ENCODE measurements around the gene IL36G. TPM values are rescaled to one million over a fixed set of nuclear protein-coding genes. Genes with fewer than 3 reads are reported as not detected.
"Not testable (repeated sequence)": the region's sequence is repeated elsewhere in the genome, so short reads cannot be mapped to it uniquely, and the experiment has no call there.

IL36G gene
- not detected for total RNA-seq

- Histone ChIP-seq H3K4me3 (replicated peaks in 1 of 3) (no peak within 1 kb of the TSS), H3K4me1 (peaks cover 0 to 3% of the 10 kb centered on the region in 2 donors), H3K36me3 (no peaks in the 10 kb centered on the region), H3K27me3 (no peaks in the 10 kb centered on the region), H3K9me3 (no peaks in the 10 kb centered on the region), H3K27ac (no peak within 1 kb of the TSS)
- WGBS, 2 donors, result 72 to 84% methylated on average over 7 of the region's 7 CpGs
- no peak for DNase-seq
- intact Hi-C loops (cut with DNase I), result no loop called here
- TF ChIP-seq POLR2A (IDR thresholded peaks at IDR 0.05) (no peak), CTCF (IDR thresholded peaks at IDR 0.05) (no peak)
These were observed at the start of gene IL36G for GRCh38 chr2:112977559-112978056. IL36G (plus strand) TSS chr2:112978006; CDS start chr2:112978639, 633 bp downstream.

GRCh38 chr2:112933261-112933660 lies 44.5 kb upstream of the IL36G start:
- intact Hi-C loops (cut with DNase I), result no loop called here
- Histone ChIP-seq H3K27ac (no peak overlapping the region), H3K4me1 (no peaks in the 10 kb centered on the region), H3K27me3 (no peaks in the 10 kb centered on the region), H3K9me3 (no peaks in the 10 kb centered on the region), H3K4me3 (replicated peaks in 1 of 3) (no peak overlapping the region), H3K36me3 (no peaks in the 10 kb centered on the region)
- TF ChIP-seq POLR2A (IDR thresholded peaks at IDR 0.05) (no peak), CTCF (IDR thresholded peaks at IDR 0.05) (no peak)
- no peak for DNase-seq
- WGBS, 2 donors, result 89 to 94% methylated on average over 12 of the region's 12 CpGs

- 23 to 27% methylated on average over 2 of the region's 2 CpGs for WGBS, 2 donors
- H3K27ac ChIP-seq; H3K27me3 ChIP-seq; H3K4me1 ChIP-seq; intact Hi-C loops (cut with DNase I); DNase-seq; H3K4me3 ChIP-seq (replicated peaks in 1 of 3); H3K9me3 ChIP-seq; H3K36me3 ChIP-seq: not testable (repeated sequence)
These were observed 43.7 kb upstream of the IL36G start for GRCh38 chr2:112934117-112934516.

GRCh38 chr2:112936927-112937232 lies 40.9 kb upstream of the IL36G start:
- no peaks in the 10 kb centered on the region for H3K27me3 ChIP-seq
- WGBS, 2 donors, result 87 to 92% methylated on average over 2 of the region's 2 CpGs
- no peaks in the 10 kb centered on the region for H3K36me3 ChIP-seq
- no peak overlapping the region for H3K27ac ChIP-seq
- H3K4me1 ChIP-seq, result peaks cover 0 to 5% of the 10 kb centered on the region in 2 donors
- DNase-seq, result no peak
- intact Hi-C loops (cut with DNase I), result no loop called here
- TF ChIP-seq POLR2A (IDR thresholded peaks at IDR 0.05) (no peak), CTCF (IDR thresholded peaks at IDR 0.05) (no peak)
- no peak overlapping the region for H3K4me3 ChIP-seq (replicated peaks in 1 of 3)
- no peaks in the 10 kb centered on the region for H3K9me3 ChIP-seq

GRCh38 chr2:112938904-112939303 lies 38.9 kb upstream of the IL36G start:
- DNase-seq, result peak in 1 of 2 donors; percentile 5
- Histone ChIP-seq H3K27me3 (no peaks in the 10 kb centered on the region), H3K9me3 (no peaks in the 10 kb centered on the region), H3K27ac (no peak overlapping the region), H3K4me1 (peaks cover 0 to 5% of the 10 kb centered on the region in 2 donors), H3K36me3 (no peaks in the 10 kb centered on the region), H3K4me3 (replicated peaks in 1 of 3) (no peak overlapping the region)
- intact Hi-C loops (cut with DNase I), result no loop called here
- TF ChIP-seq POLR2A (IDR thresholded peaks at IDR 0.05) (no peak), CTCF (IDR thresholded peaks at IDR 0.05) (no peak)
- 62 to 67% methylated on average over 5 of the region's 5 CpGs for WGBS, 2 donors

GRCh38 chr2:112939425-112939824 lies 38.4 kb upstream of the IL36G start:
- DNase-seq, result no peak
- no peaks in the 10 kb centered on the region for H3K9me3 ChIP-seq
- intact Hi-C loops (cut with DNase I), result no loop called here
- H3K27me3 ChIP-seq, result no peaks in the 10 kb centered on the region
- TF ChIP-seq POLR2A (IDR thresholded peaks at IDR 0.05), result no peak
- H3K36me3 ChIP-seq, result no peaks in the 10 kb centered on the region
- H3K4me1 ChIP-seq, result peaks cover 0 to 5% of the 10 kb centered on the region in 2 donors
- WGBS, 2 donors, result 80 to 94% methylated on average over 5 of the region's 5 CpGs
- no peak overlapping the region for H3K4me3 ChIP-seq (replicated peaks in 1 of 3)
- H3K27ac ChIP-seq, result no peak overlapping the region
